IMR-90 (cell line): ENCODE results near the gene NTRK3. TPM values are rescaled to one million over a fixed set of nuclear protein-coding genes. Genes with fewer than 3 reads are reported as not detected.

ENCODE experiments used
- ATAC-seq: fragments of 200-7000 bp; cut with Tn5 transposase; 2 replicates; pipeline ENCODE4 v1.9.1; 2020; ENCODE audit warnings: low read depth, mild to moderate bottlenecking, moderate library complexity
- BruUV-seq: library from RNA; stranded (reverse); fragments of 400-500 nt; replicated peaks from 2 replicates; lab custom pipeline; 2021; lab: Mats Ljungman, UMichigan
- CTCF ChIA-PET: fragments of 300-600 bp; formaldehyde crosslinking; extraction: SDS; loops from one replicate; lab custom pipeline; 2021; ENCODE audit warnings: antibody characterized with exemption; lab: Yijun Ruan, JAX
- POLR2A ChIA-PET: fragments of 300-600 bp; sonication (Branson Sonifier 250); formaldehyde crosslinking; loops from one replicate; lab custom pipeline; 2022; ENCODE audit warnings: antibody characterized with exemption; ENCODE audit not compliant: unreplicated experiment; lab: Charles Lee
- DNase-seq: peaks from one replicate; pipeline ENCODE4 v3.0.0; 2013
- H2AFZ ChIP-seq: replicated peaks from 2 replicates; pipeline ENCODE3; 2013; ENCODE audit warnings: low read length, mild to moderate bottlenecking; ENCODE audit not compliant: poor library complexity
- H2AK5ac ChIP-seq: 2 replicates; pipeline ENCODE4 v1.6.1; 2013; ENCODE audit warnings: low read depth, low read length, inconsistent platforms
- H2AK9ac ChIP-seq: replicated peaks from 2 replicates; pipeline ENCODE3; 2013; ENCODE audit warnings: mild to moderate bottlenecking, low read depth, low read length, moderate library complexity; ENCODE audit not compliant: poor library complexity
- H2BK120ac ChIP-seq: 2 replicates; pipeline ENCODE4 v1.6.1; 2013; ENCODE audit warnings: low read depth, low read length, inconsistent platforms
- H2BK15ac ChIP-seq: 3 replicates; pipeline ENCODE4 v1.6.1; 2013; ENCODE audit warnings: low read depth, low read length, inconsistent platforms
- H2BK20ac ChIP-seq: 2 replicates; pipeline ENCODE4 v1.6.1; 2013; ENCODE audit warnings: low read depth, mild to moderate bottlenecking, inconsistent platforms, low read length, moderate library complexity
- H2BK5ac ChIP-seq: 2 replicates; pipeline ENCODE4 v1.6.1; 2013; ENCODE audit warnings: mild to moderate bottlenecking, low read depth, low read length, inconsistent platforms; ENCODE audit not compliant: poor library complexity, severe bottlenecking
- H3K14ac ChIP-seq: replicated peaks from 2 replicates; pipeline ENCODE4 v1.6.1; 2013; ENCODE audit warnings: low read depth, low read length, inconsistent platforms
- H3K18ac ChIP-seq: 2 replicates; pipeline ENCODE4 v1.6.1; 2013; ENCODE audit warnings: low read depth, low read length, control low read depth
- H3K23ac ChIP-seq: 2 replicates; pipeline ENCODE4 v1.6.1; 2013; ENCODE audit warnings: low read depth, low read length, inconsistent platforms
- H3K27ac ChIP-seq: 2 replicates; pipeline ENCODE4 v1.5.1; 2013; ENCODE audit warnings: mild to moderate bottlenecking, control low read depth, low read length; ENCODE audit not compliant: insufficient read depth
- H3K27me3 ChIP-seq: 2 replicates; pipeline ENCODE4 v1.6.1; 2013; ENCODE audit warnings: low read length; ENCODE audit not compliant: control insufficient read depth, insufficient read depth
- H3K36me3 ChIP-seq: 2 replicates; pipeline ENCODE4 v1.6.1; 2013; ENCODE audit warnings: low read length, mixed read lengths; ENCODE audit not compliant: control insufficient read depth, insufficient read depth
- H3K4ac ChIP-seq: 2 replicates; pipeline ENCODE4 v1.6.1; 2013; ENCODE audit warnings: low read depth, low read length, inconsistent platforms
- H3K4me1 ChIP-seq: 2 replicates; pipeline ENCODE4 v1.6.1; 2013; ENCODE audit warnings: low read length, mixed read lengths; ENCODE audit not compliant: control insufficient read depth, insufficient read depth
- H3K4me2 ChIP-seq: 2 replicates; pipeline ENCODE4 v1.6.1; 2013; ENCODE audit warnings: low read depth, mild to moderate bottlenecking, control low read depth, low read length, moderate library complexity
- H3K4me3 ChIP-seq: 2 replicates; pipeline ENCODE4 v1.5.1; 2013; ENCODE audit warnings: low read depth, mild to moderate bottlenecking, control low read depth, low read length, moderate library complexity; ENCODE audit not compliant: insufficient read depth
- H3K56ac ChIP-seq: 2 replicates; pipeline ENCODE4 v1.6.1; 2013; ENCODE audit warnings: low read length, inconsistent platforms; ENCODE audit not compliant: insufficient read depth; ENCODE audit errors: extremely low read depth
- H3K79me1 ChIP-seq, 2 experiments: 2 replicates each; pipeline ENCODE4 v1.6.1; 2013; ENCODE audit warnings: low read length in 2 of 2, inconsistent platforms in 1 of 2, low read depth in 1 of 2
- H3K9ac ChIP-seq: 2 replicates; pipeline ENCODE4 v1.6.1; 2013; ENCODE audit warnings: low read depth, low read length, control low read depth
- H3K9me1 ChIP-seq: 2 replicates; pipeline ENCODE4 v1.6.1; 2013; ENCODE audit warnings: low read length, inconsistent platforms; ENCODE audit not compliant: insufficient read depth
- H3K9me3 ChIP-seq: 2 replicates; pipeline ENCODE4 v1.6.1; 2013; ENCODE audit warnings: low read length; ENCODE audit not compliant: control insufficient read depth, insufficient read depth
- H4K20me1 ChIP-seq: 2 replicates; pipeline ENCODE4 v1.6.1; 2013; ENCODE audit warnings: low read length, inconsistent platforms; ENCODE audit not compliant: insufficient read depth
- H4K5ac ChIP-seq: 2 replicates; pipeline ENCODE4 v1.6.1; 2013; ENCODE audit warnings: mild to moderate bottlenecking, low read depth, low read length, control low read depth
- H4K8ac ChIP-seq, 2 experiments: 2 replicates each; pipeline ENCODE4 v1.6.1; 2013; ENCODE audit warnings: low read depth in 2 of 2, low read length in 2 of 2, control low read depth in 1 of 2, inconsistent platforms in 1 of 2
- H4K91ac ChIP-seq: 2 replicates; pipeline ENCODE4 v1.6.1; 2013; ENCODE audit warnings: low read depth, low read length, inconsistent platforms; ENCODE audit not compliant: insufficient read depth
- BHLHE40 ChIP-seq: fragments of 150-350 bp; IDR thresholded peaks from 2 replicates; pipeline ENCODE4 v1.6.1; 2016; ENCODE audit warnings: mild to moderate bottlenecking, low read depth, low read length
- CEBPB ChIP-seq: IDR thresholded peaks from 2 replicates; pipeline ENCODE4 v1.6.1; 2012; ENCODE audit warnings: low read depth, low read length, improper control_type of control experiment
- CHD1 ChIP-seq: IDR thresholded peaks from 2 replicates; pipeline ENCODE4 v1.6.1; 2012; ENCODE audit warnings: low read depth, low read length, improper control_type of control experiment
- CTCF ChIP-seq: conservative IDR thresholded peaks from 2 replicates; pipeline ENCODE4 v1.5.1; 2012; ENCODE audit warnings: mild to moderate bottlenecking, low read depth, low read length, improper control_type of control experiment
- ELK1 ChIP-seq: fragments of 150-350 bp; IDR thresholded peaks from 2 replicates; pipeline ENCODE4 v1.6.1; 2016; ENCODE audit warnings: low read depth, mild to moderate bottlenecking, low read length, moderate library complexity, borderline replicate concordance
- FOS ChIP-seq: fragments of 150-350 bp; IDR thresholded peaks from 2 replicates; pipeline ENCODE4 v1.6.1; 2016; ENCODE audit warnings: low read depth, low read length
- MAFK ChIP-seq: IDR thresholded peaks from 2 replicates; pipeline ENCODE4 v1.6.1; 2012; ENCODE audit warnings: low read depth, low read length, improper control_type of control experiment
- MAZ ChIP-seq: IDR thresholded peaks from 2 replicates; pipeline ENCODE4 v1.6.1; 2012; ENCODE audit warnings: low read depth, mild to moderate bottlenecking, low read length, improper control_type of control experiment, moderate library complexity, borderline replicate concordance
- MXI1 ChIP-seq: IDR thresholded peaks from 2 replicates; pipeline ENCODE4 v1.6.1; 2012; ENCODE audit warnings: low read depth, mild to moderate bottlenecking, low read length, moderate library complexity, borderline replicate concordance
- NFE2L2 ChIP-seq: fragments of 150-350 bp; IDR thresholded peaks from 2 replicates; pipeline ENCODE4 v1.6.1; 2016; ENCODE audit warnings: low read depth, mild to moderate bottlenecking, low read length
- POLR2A ChIP-seq: IDR thresholded peaks from 2 replicates; pipeline ENCODE4 v1.6.1; 2012; ENCODE audit warnings: mild to moderate bottlenecking, low read depth, low read length
- RAD21 ChIP-seq: IDR thresholded peaks from 2 replicates; pipeline ENCODE4 v1.6.1; 2012; ENCODE audit warnings: low read length, improper control_type of control experiment
- RCOR1 ChIP-seq: IDR thresholded peaks from 2 replicates; pipeline ENCODE4 v1.6.1; 2012; ENCODE audit warnings: mild to moderate bottlenecking, low read length, improper control_type of control experiment; ENCODE audit not compliant: insufficient replicate concordance
- RFX5 ChIP-seq: IDR thresholded peaks from 2 replicates; pipeline ENCODE4 v1.8.0; 2012; ENCODE audit warnings: low read depth, mild to moderate bottlenecking, low read length, moderate library complexity
- SMC3 ChIP-seq: fragments of 150-350 bp; IDR thresholded peaks from 2 replicates; pipeline ENCODE4 v1.6.1; 2016; ENCODE audit warnings: low read depth, mild to moderate bottlenecking, antibody characterized with exemption, low read length, moderate library complexity
- USF2 ChIP-seq: fragments of 150-350 bp; IDR thresholded peaks from 2 replicates; pipeline ENCODE4 v1.6.1; 2017; ENCODE audit warnings: mild to moderate bottlenecking, antibody characterized with exemption, low read length, low read depth
- WGBS, 2 experiments: methylation state at CpG; one replicate each; pipeline versions ENCODE4 v1.1.5 to v1.1.7; 2013; ENCODE audit warnings: missing lambda C conversion rate in 2 of 2; ENCODE audit not compliant: insufficient read length in 1 of 2; ENCODE audit errors: extremely low coverage in 2 of 2; 5-methylcytosine and 5-hydroxymethylcytosine counted together
- dilution Hi-C: fragments of 300-500 bp; cut with HindIII; formaldehyde crosslinking; loops from one replicate; pipeline ENCODE4 v1.14.3; 2018; ENCODE audit warnings: low sequenced_read_pairs; ENCODE audit not compliant: unreplicated experiment
- in situ Hi-C: fragments of 300-500 bp; cut with MboI; formaldehyde crosslinking; loops from 3 replicates; pipeline ENCODE4 v1.14.3; 2019; ENCODE audit warnings: low sequenced_read_pairs, inconsistent platforms, mixed read lengths
- intact Hi-C: fragments of 100-400 bp; cut with micrococcal nuclease; formaldehyde crosslinking; loops from 2 replicates; pipeline ENCODE4 v1.10.0; 2022
- polyA plus RNA-seq, 3 experiments: library from polyadenylated mRNA; depleted of rRNA; stranded (reverse); fragments of >200 nt; gene quantifications; 2 replicates each; pipeline ENCODE4 v1.2.3, GENCODE V29; 2012; ENCODE audit warnings: low replicate concordance in 1 of 3
- total RNA-seq: library from RNA; depleted of rRNA; stranded (reverse); fragments of >200 nt; gene quantifications from 2 replicates; pipeline ENCODE4 v1.2.3, GENCODE V29; 2012

Gene NTRK3
- total and polyA plus RNA-seq, 2 of the 4 experiments (the other 2 are of a cell fraction) = under 0.01 to 0.15 TPM

GRCh38 chr15:88073391-88073691 is 183.2 kb downstream of the NTRK3 start:
- no peaks in the 10 kb centered on the region for H3K36me3 ChIP-seq
- no peak overlapping the region for H2AFZ ChIP-seq
- in situ Hi-C loops = no loop called here
- peaks cover 16% of the 10 kb centered on the region for H3K9me3 ChIP-seq
- no peaks in the 10 kb centered on the region for H3K79me1 ChIP-seq
- intact Hi-C loops = no loop called here
- no peak overlapping the region for H3K27ac ChIP-seq
- H3K23ac ChIP-seq = no peak overlapping the region
- WGBS, 2 experiments = no CpG with 5 or more reads among the region's 2 CpGs
- H3K14ac ChIP-seq = no peak overlapping the region
- ATAC-seq (no peak), DNase-seq (no peak)
- no peaks in the 10 kb centered on the region for H3K4me1 ChIP-seq
- H4K8ac ChIP-seq = no peak overlapping the region
- no peak overlapping the region for H2BK20ac ChIP-seq
- no peak overlapping the region for H2BK120ac ChIP-seq
- no peak overlapping the region for H2AK5ac ChIP-seq
- H2BK5ac ChIP-seq = no peak overlapping the region
- no peak overlapping the region for H3K4me3 ChIP-seq
- no peak overlapping the region for H3K18ac ChIP-seq
- H3K9ac ChIP-seq = no peak overlapping the region
- no peak overlapping the region for H2BK15ac ChIP-seq
- no peaks in the 10 kb centered on the region for H4K20me1 ChIP-seq
- no peaks in the 10 kb centered on the region for H3K27me3 ChIP-seq
- POLR2A ChIA-PET = no interaction called here
- CTCF ChIA-PET = no interaction called here
- H3K4me2 ChIP-seq = no peak overlapping the region
- BruUV-seq = no TSS peak
- dilution Hi-C loops = no loop called here
- H4K5ac ChIP-seq = no peak overlapping the region
- no peak overlapping the region for H3K4ac ChIP-seq
- H4K91ac ChIP-seq = no peak overlapping the region
- no peaks in the 10 kb centered on the region for H3K9me1 ChIP-seq
- no peak overlapping the region for H2AK9ac ChIP-seq
- H3K56ac ChIP-seq = no peak overlapping the region
- TF ChIP-seq CTCF (no peak), BHLHE40 (no peak), NFE2L2 (no peak), ELK1 (no peak), MXI1 (no peak), USF2 (no peak), SMC3 (no peak), RFX5 (no peak), MAFK (no peak), CEBPB (no peak), RCOR1 (no peak), FOS (no peak), POLR2A (no peak), CHD1 (no peak), MAZ (no peak), RAD21 (no peak)
